NT2/D1 (cell line): Measurements from ENCODE around the gene TRIM72.
"Not testable (repeated sequence)": the region's sequence is repeated elsewhere in the genome, so short reads cannot be mapped to it uniquely, and the experiment has no call there.

Experiments
- YY1 ChIP-seq: IDR thresholded peaks from 2 replicates; pipeline ENCODE4 v1.6.1; 2011; ENCODE audit not compliant: insufficient read length, insufficient read depth
- ZNF274 ChIP-seq: IDR thresholded peaks from 2 replicates; pipeline ENCODE4 v1.6.1; 2011; ENCODE audit warnings: mild to moderate bottlenecking, low read depth, low read length

DNA sequence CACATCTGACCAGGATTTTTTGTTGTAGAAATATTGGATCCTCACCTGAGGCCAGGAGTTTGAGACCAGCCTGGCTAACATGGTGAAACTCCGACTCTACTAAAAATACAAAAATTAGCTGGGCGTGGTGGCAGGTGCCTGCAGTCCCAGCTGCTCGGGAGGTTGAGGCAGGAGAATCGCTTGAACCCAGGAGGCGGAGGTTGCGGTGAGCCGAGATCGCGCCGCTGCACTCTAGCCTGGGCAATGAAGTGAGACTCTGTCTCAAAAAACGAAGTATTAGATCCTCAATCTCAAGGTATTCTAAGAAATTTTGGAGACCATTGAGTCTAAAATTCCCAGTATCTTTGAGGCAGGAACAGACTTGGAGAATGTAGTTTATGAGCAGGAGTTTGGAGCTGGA is 18.1 kb upstream of the TRIM72 start:
- not testable (repeated sequence) for TF ChIP-seq ZNF274, YY1
